NCI-H1105 (cell line): ENCODE results near the gene NIPBL.
"Not testable (repeated sequence)": the region's sequence is repeated elsewhere in the genome, so short reads cannot be mapped to it uniquely, and the experiment has no call there.

Experiments used
- DNase-seq: peaks from one replicate; lab custom pipeline; 2025; lab: John Stamatoyannopoulos, UW

The NIPBL gene

GRCh38 chr5:36901077-36901476, 24.5 kb downstream of the NIPBL start:
- not testable (repeated sequence) for DNase-seq

GRCh38 chr5:36901856-36902255, 25.3 kb downstream of the NIPBL start:
- no peak for DNase-seq

GRCh38 chr5:36902353-36902752, 25.8 kb downstream of the NIPBL start:
- DNase-seq, result no peak

- DNase-seq, result no peak
These were observed 28.1 kb downstream of the NIPBL start for GRCh38 chr5:36904677-36905076.

- no peak for DNase-seq
These were observed 32.1 kb downstream of the NIPBL start for GRCh38 chr5:36908544-36909260.

GRCh38 chr5:36915653-36916052, 39.1 kb downstream of the NIPBL start:
- no peak for DNase-seq

GRCh38 chr5:36916614-36917013, 40.0 kb downstream of the NIPBL start:
- DNase-seq, result not testable (repeated sequence)

- DNase-seq, result not testable (repeated sequence)
These were observed 40.8 kb downstream of the NIPBL start for GRCh38 chr5:36917358-36917757.

- DNase-seq, result no peak
These were observed 42.7 kb downstream of the NIPBL start for GRCh38 chr5:36919238-36919637.

GRCh38 chr5:36919650-36920049, 43.1 kb downstream of the NIPBL start:
- DNase-seq, result no peak

- no peak for DNase-seq
These were observed 52.4 kb downstream of the NIPBL start for GRCh38 chr5:36928947-36929346.

- no peak for DNase-seq
These were observed 52.9 kb downstream of the NIPBL start for GRCh38 chr5:36929438-36929837.

GRCh38 chr5:36932056-36932455, 55.5 kb downstream of the NIPBL start:
- no peak for DNase-seq

GRCh38 chr5:36932699-36933098, 56.1 kb downstream of the NIPBL start:
- DNase-seq, result no peak

GRCh38 chr5:36934740-36935356, 58.3 kb downstream of the NIPBL start:
- DNase-seq, result no peak

GRCh38 chr5:36935805-36936204, 59.2 kb downstream of the NIPBL start:
- DNase-seq, result no peak

GRCh38 chr5:36936309-36936708, 59.7 kb downstream of the NIPBL start:
- DNase-seq, result no peak

GRCh38 chr5:36938129-36938528, 61.6 kb downstream of the NIPBL start:
- DNase-seq, result no peak

- DNase-seq, result no peak
These were observed 63.6 kb downstream of the NIPBL start for GRCh38 chr5:36939969-36940858.

GRCh38 chr5:36943584-36943983, 67.0 kb downstream of the NIPBL start:
- DNase-seq, result no peak

GRCh38 chr5:36944024-36944423, 67.5 kb downstream of the NIPBL start:
- DNase-seq, result no peak

- peak; percentile 36 for DNase-seq
These were observed 68.1 kb downstream of the NIPBL start for GRCh38 chr5:36944607-36945225.
